Neural cell (in vitro differentiated cells): ENCODE measurements around the gene MIER1. TPM values are rescaled to one million over a fixed set of nuclear protein-coding genes. Genes with fewer than 3 reads are reported as not detected.

Source experiments
- H2AFZ ChIP-seq: fragments of 200-600, 300-800 bp; sonication (generic), shearing (Covaris generic); 2 replicates; pipeline ENCODE4 v1.6.0; 2014; ENCODE audit warnings: low read depth, mild to moderate bottlenecking, antibody characterized with exemption, low read length, moderate library complexity
- H3F3A ChIP-seq: fragments of 200-600 bp; shearing (Covaris generic); 2 replicates; pipeline ENCODE4 v1.6.1; 2016; ENCODE audit warnings: mild to moderate bottlenecking, moderate library complexity, mixed read lengths, antibody characterized with exemption, low read length; ENCODE audit not compliant: insufficient read depth, poor library complexity, severe bottlenecking
- H3K27ac ChIP-seq: fragments of 200-600, 300-800 bp; sonication (generic), shearing (Covaris generic); 2 replicates; pipeline ENCODE4 v1.5.1; 2014; ENCODE audit warnings: mild to moderate bottlenecking, low read length, moderate library complexity
- H3K27me3 ChIP-seq: fragments of 300-800, 200-600 bp; sonication (generic), shearing (Covaris generic); 2 replicates; pipeline ENCODE4 v1.6.0; 2014; ENCODE audit warnings: mild to moderate bottlenecking, low read depth, low read length, moderate library complexity; ENCODE audit not compliant: insufficient read depth
- H3K36me3 ChIP-seq: fragments of 300-800, 200-600 bp; sonication (generic), shearing (Covaris generic); 2 replicates; pipeline ENCODE4 v1.5.1; 2014; ENCODE audit warnings: mild to moderate bottlenecking, antibody characterized with exemption, low read length, moderate library complexity; ENCODE audit not compliant: insufficient read depth
- H3K4me2 ChIP-seq: fragments of 300-800, 200-600 bp; sonication (generic), shearing (Covaris generic); 2 replicates; pipeline ENCODE4 v1.6.0; 2014; ENCODE audit warnings: mild to moderate bottlenecking, low read length
- H3K4me3 ChIP-seq: fragments of 300-800, 200-600 bp; sonication (generic), shearing (Covaris generic); 2 replicates; pipeline ENCODE4 v1.5.1; 2014; ENCODE audit warnings: mild to moderate bottlenecking, low read length, moderate library complexity
- H3K79me2 ChIP-seq: fragments of 200-600 bp; shearing (Covaris generic); replicated peaks from 2 replicates; pipeline ENCODE4 v1.6.0; 2014; ENCODE audit warnings: mild to moderate bottlenecking, low read length, moderate library complexity; ENCODE audit not compliant: insufficient read depth
- H3K9ac ChIP-seq: fragments of 300-800, 200-600 bp; sonication (generic), shearing (Covaris generic); 2 replicates; pipeline ENCODE4 v1.6.1; 2016; ENCODE audit warnings: mild to moderate bottlenecking, low read length, mixed read lengths
- H3K9me2 ChIP-seq: fragments of 200-600 bp; shearing (Covaris generic); 2 replicates; pipeline ENCODE4 v1.6.1; 2016; ENCODE audit warnings: mild to moderate bottlenecking, low read length, mixed read lengths; ENCODE audit not compliant: insufficient read depth
- H3K9me3 ChIP-seq: fragments of 200-600, 300-800 bp; sonication (generic), shearing (Covaris generic); 2 replicates; pipeline ENCODE4 v1.6.1; 2016; ENCODE audit warnings: mild to moderate bottlenecking, mixed run types, low read length, moderate library complexity, mixed read lengths
- H4K20me1 ChIP-seq: fragments of 200-600 bp; shearing (Covaris generic); 2 replicates; pipeline ENCODE4 v1.6.1; 2016; ENCODE audit warnings: mild to moderate bottlenecking, mixed run types; ENCODE audit not compliant: insufficient read depth
- EP300 ChIP-seq: fragments of 450-650 bp; conservative IDR thresholded peaks from 2 replicates; pipeline ENCODE4 v1.6.1; 2014; ENCODE audit warnings: antibody characterized with exemption, mild to moderate bottlenecking, moderate library complexity; ENCODE audit not compliant: poor library complexity, severe bottlenecking
- EZH2 ChIP-seq: fragments of 200-600, 300-800 bp; shearing (Covaris generic), sonication (generic); IDR thresholded peaks from 2 replicates; pipeline ENCODE4 v1.6.1; 2014; ENCODE audit warnings: antibody characterized with exemption, low read length, borderline replicate concordance, mild to moderate bottlenecking; ENCODE audit not compliant: insufficient read depth, poor library complexity, severe bottlenecking
- MXI1 ChIP-seq: fragments of 450-650 bp; conservative IDR thresholded peaks from 2 replicates; pipeline ENCODE4 v1.6.1; 2014; ENCODE audit warnings: antibody characterized with exemption, mild to moderate bottlenecking; ENCODE audit not compliant: poor library complexity, severe bottlenecking
- POLR2AphosphoS5 ChIP-seq: IDR thresholded peaks from 2 replicates; pipeline ENCODE4 v1.6.1; 2012
- RAD21 ChIP-seq: fragments of 450-650 bp; conservative IDR thresholded peaks from 2 replicates; pipeline ENCODE4 v1.6.1; 2014; ENCODE audit warnings: antibody characterized with exemption, mild to moderate bottlenecking, moderate library complexity
- REST ChIP-seq: IDR thresholded peaks from 2 replicates; pipeline ENCODE4 v1.6.1; 2012; ENCODE audit warnings: borderline replicate concordance
- SMC3 ChIP-seq: fragments of 450-650 bp; conservative IDR thresholded peaks from 2 replicates; pipeline ENCODE4 v1.6.1; 2014; ENCODE audit warnings: antibody characterized with exemption, mild to moderate bottlenecking, moderate library complexity; ENCODE audit not compliant: poor library complexity
- TAF1 ChIP-seq: IDR thresholded peaks from 2 replicates; pipeline ENCODE4 v1.6.1; 2012; ENCODE audit warnings: low read depth
- polyA plus RNA-seq: library from polyadenylated mRNA; depleted of rRNA; stranded (reverse); fragments of >200 nt; gene quantifications from 2 replicates; pipeline ENCODE4 v1.2.3, GENCODE V29; 2014
- TF ChIP-seq, protein P1 (sequence below): fragments of 450-650 bp; IDR thresholded peaks from 2 replicates; pipeline ENCODE4 v1.5.1; 2014; ENCODE audit warnings: antibody characterized with exemption, mild to moderate bottlenecking, moderate library complexity; ENCODE audit not compliant: poor library complexity, severe bottlenecking

Gene MIER1
- polyA plus RNA-seq, 1 donor from 2014 or later = 16.1 TPM

DNA sequence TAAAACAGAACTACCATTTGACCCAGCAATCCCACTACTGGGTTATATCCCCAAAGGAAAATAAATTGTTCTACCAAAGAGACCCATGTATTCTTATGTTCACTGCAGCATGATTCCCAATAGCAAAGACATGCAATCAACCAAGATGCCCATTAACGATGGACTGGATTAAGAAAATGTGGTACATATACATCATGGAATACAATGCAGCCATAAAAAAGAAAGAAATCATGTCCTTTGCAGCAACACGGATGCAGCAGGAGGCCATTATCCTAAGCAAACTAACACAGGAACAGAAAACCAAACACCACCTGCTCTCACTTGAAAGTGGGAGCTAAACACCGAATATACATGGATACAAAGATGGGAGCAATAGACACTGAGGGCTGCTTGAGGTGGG is 85.0 kb downstream of the MIER1 start:
- H3K4me3 ChIP-seq = no peak overlapping the region
- no peaks in the 10 kb centered on the region for H3K79me2 ChIP-seq
- H3K9me3 ChIP-seq = no peaks in the 10 kb centered on the region
- no peak overlapping the region for H3K4me2 ChIP-seq
- H3K27ac ChIP-seq = no peak overlapping the region
- H3K36me3 ChIP-seq = peaks cover 6% of the 10 kb centered on the region
- no peak overlapping the region for H2AFZ ChIP-seq
- no peaks in the 10 kb centered on the region for H3K27me3 ChIP-seq
- H3F3A ChIP-seq = no peaks in the 10 kb centered on the region
- no peaks in the 10 kb centered on the region for H4K20me1 ChIP-seq
- no peaks in the 10 kb centered on the region for H3K9me2 ChIP-seq
- no peak overlapping the region for H3K9ac ChIP-seq
- TF ChIP-seq EZH2 = no peak

DNA sequence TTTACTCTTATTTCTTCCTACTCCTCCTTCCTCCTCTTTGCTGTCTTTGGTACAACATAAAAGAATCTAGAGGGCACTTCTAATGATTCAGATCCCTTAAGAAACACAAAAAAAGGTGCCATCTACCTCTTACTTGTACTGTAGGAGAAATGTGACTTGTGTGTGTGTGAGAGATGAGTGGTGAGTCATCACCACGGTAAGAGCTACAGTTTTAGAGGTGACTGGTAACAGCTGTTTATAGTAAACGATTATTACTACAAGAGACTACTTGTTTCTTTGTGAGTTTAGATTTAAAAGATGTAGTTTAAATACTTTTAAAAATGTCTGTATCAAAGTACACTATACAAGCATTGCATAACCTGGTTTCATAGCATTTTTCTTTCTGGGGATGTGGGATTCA is 88.8 kb downstream of the MIER1 start:
- Histone ChIP-seq H3K79me2 (no peaks in the 10 kb centered on the region), H3K9ac (no peak overlapping the region), H3K4me2 (no peak overlapping the region), H3K9me2 (no peaks in the 10 kb centered on the region), H3K9me3 (no peaks in the 10 kb centered on the region), H4K20me1 (no peaks in the 10 kb centered on the region), H3K36me3 (peaks cover 9% of the 10 kb centered on the region), H3K27ac (no peak overlapping the region), H3F3A (no peaks in the 10 kb centered on the region), H2AFZ (no peak overlapping the region), H3K4me3 (no peak overlapping the region), H3K27me3 (no peaks in the 10 kb centered on the region)
- TF ChIP-seq RAD21 (no peak), POLR2AphosphoS5 (no peak)

- no peak overlapping the region for H3K4me3 ChIP-seq
- no peaks in the 10 kb centered on the region for H3K27me3 ChIP-seq
- peaks cover 14% of the 10 kb centered on the region for H3K36me3 ChIP-seq
- no peak overlapping the region for H3K27ac ChIP-seq
- no peaks in the 10 kb centered on the region for H4K20me1 ChIP-seq
- no peaks in the 10 kb centered on the region for H3K9me3 ChIP-seq
- no peaks in the 10 kb centered on the region for H3K9me2 ChIP-seq
- TF ChIP-seq EZH2 = no peak
- TF ChIP-seq SMC3 = no peak
- TF ChIP-seq TAF1 = no peak
- H3K9ac ChIP-seq = no peak overlapping the region
- H2AFZ ChIP-seq = no peak overlapping the region
- H3F3A ChIP-seq = no peaks in the 10 kb centered on the region
- no peak overlapping the region for H3K4me2 ChIP-seq
- no peaks in the 10 kb centered on the region for H3K79me2 ChIP-seq
These were observed 93.8 kb downstream of the MIER1 start for GRCh38 chr1:67018574-67018973.

- no peaks in the 10 kb centered on the region for H3F3A ChIP-seq
- H3K27me3 ChIP-seq = no peaks in the 10 kb centered on the region
- no peak for TF ChIP-seq EZH2
- TF ChIP-seq MXI1 = no peak
- no peak for TF ChIP-seq TAF1
- TF ChIP-seq EP300 = no peak
- no peak for TF ChIP-seq REST
- TF ChIP-seq, protein P1, sequence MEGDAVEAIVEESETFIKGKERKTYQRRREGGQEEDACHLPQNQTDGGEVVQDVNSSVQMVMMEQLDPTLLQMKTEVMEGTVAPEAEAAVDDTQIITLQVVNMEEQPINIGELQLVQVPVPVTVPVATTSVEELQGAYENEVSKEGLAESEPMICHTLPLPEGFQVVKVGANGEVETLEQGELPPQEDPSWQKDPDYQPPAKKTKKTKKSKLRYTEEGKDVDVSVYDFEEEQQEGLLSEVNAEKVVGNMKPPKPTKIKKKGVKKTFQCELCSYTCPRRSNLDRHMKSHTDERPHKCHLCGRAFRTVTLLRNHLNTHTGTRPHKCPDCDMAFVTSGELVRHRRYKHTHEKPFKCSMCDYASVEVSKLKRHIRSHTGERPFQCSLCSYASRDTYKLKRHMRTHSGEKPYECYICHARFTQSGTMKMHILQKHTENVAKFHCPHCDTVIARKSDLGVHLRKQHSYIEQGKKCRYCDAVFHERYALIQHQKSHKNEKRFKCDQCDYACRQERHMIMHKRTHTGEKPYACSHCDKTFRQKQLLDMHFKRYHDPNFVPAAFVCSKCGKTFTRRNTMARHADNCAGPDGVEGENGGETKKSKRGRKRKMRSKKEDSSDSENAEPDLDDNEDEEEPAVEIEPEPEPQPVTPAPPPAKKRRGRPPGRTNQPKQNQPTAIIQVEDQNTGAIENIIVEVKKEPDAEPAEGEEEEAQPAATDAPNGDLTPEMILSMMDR = no peak
- no peak for TF ChIP-seq POLR2AphosphoS5
- TF ChIP-seq RAD21 = no peak
- no peak for TF ChIP-seq SMC3
- H3K9me3 ChIP-seq = no peaks in the 10 kb centered on the region
- no peaks in the 10 kb centered on the region for H3K79me2 ChIP-seq
- no peak overlapping the region for H3K4me2 ChIP-seq
- H3K36me3 ChIP-seq = peaks cover 11% of the 10 kb centered on the region
- H2AFZ ChIP-seq = no peak overlapping the region
- H3K9me2 ChIP-seq = no peaks in the 10 kb centered on the region
- H4K20me1 ChIP-seq = no peaks in the 10 kb centered on the region
- no peak overlapping the region for H3K27ac ChIP-seq
- no peak overlapping the region for H3K9ac ChIP-seq
- H3K4me3 ChIP-seq = no peak overlapping the region
These were observed 94.3 kb downstream of the MIER1 start for GRCh38 chr1:67019121-67019520.
